Subcutaneous abdominal adipose tissue (tissue), 5 donors: ENCODE results near the gene CTSE.
"Not testable (repeated sequence)": the region's sequence is repeated elsewhere in the genome, so short reads cannot be mapped to it uniquely, and the experiment has no call there.

Experiments used
- H3K27ac ChIP-seq: one replicate; pipeline ENCODE4 v1.7.0; 2013; ENCODE audit warnings: low read depth, mild to moderate bottlenecking, inconsistent platforms, low read length, moderate library complexity
- H3K27me3 ChIP-seq, 5 donors: one replicate each; pipeline ENCODE4 v1.7.0; 2013; ENCODE audit warnings: low read length in 5 of 5, inconsistent platforms in 1 of 5; ENCODE audit not compliant: control insufficient read depth in 5 of 5, insufficient read depth in 4 of 5
- H3K36me3 ChIP-seq, 5 donors: one replicate each; pipeline ENCODE4 v1.7.0; 2013; ENCODE audit warnings: low read length in 5 of 5; ENCODE audit not compliant: control insufficient read depth in 5 of 5, insufficient read depth in 5 of 5
- H3K4me1 ChIP-seq, 5 donors: one replicate each; pipeline ENCODE4 v1.7.0; 2013; ENCODE audit warnings: low read length in 5 of 5, mild to moderate bottlenecking in 3 of 5, moderate library complexity in 1 of 5; ENCODE audit not compliant: control insufficient read depth in 5 of 5, insufficient read depth in 5 of 5
- H3K4me3 ChIP-seq, 5 donors: one replicate each; pipeline ENCODE4 v1.7.0; 2013; ENCODE audit warnings: low read length in 5 of 5, low read depth in 1 of 5
- H3K9ac ChIP-seq, 5 donors: one replicate each; pipeline ENCODE4 v1.7.0; 2013; ENCODE audit warnings: low read length in 5 of 5, mild to moderate bottlenecking in 4 of 5, moderate library complexity in 3 of 5
- H3K9me3 ChIP-seq, 5 donors: one replicate each; pipeline ENCODE4 v1.7.0; 2013; ENCODE audit warnings: low read length in 5 of 5; ENCODE audit not compliant: control insufficient read depth in 5 of 5
- donor health status: healthy.
- donor health status: healthy.
- donor health status: healthy.
- donor health status: healthy.
- donor health status: healthy.

The CTSE gene

GRCh38 chr1:206023695-206024094 is at the start of gene CTSE:
CTSE (minus strand) TSS chr1:206023895; CDS start chr1:206023791, 104 bp downstream.
- Histone ChIP-seq H3K4me3 (no peak within 1 kb of the TSS), H3K27me3 (no peaks in the 10 kb centered on the region), H3K27ac (no peak within 1 kb of the TSS), H3K4me1 (peaks cover 0 to 2% (median 0%) of the 10 kb centered on the region in 5 donors), H3K9me3 (no peaks in the 10 kb centered on the region), H3K9ac (no peak within 1 kb of the TSS), H3K36me3 (no peaks in the 10 kb centered on the region)

GRCh38 chr1:206070627-206071304 is 47.1 kb upstream of the CTSE start:
- Histone ChIP-seq H3K9me3 (no peaks in the 10 kb centered on the region), H3K36me3 (no peaks in the 10 kb centered on the region), H3K27me3 (peaks cover 0 to 6% (median 3%) of the 10 kb centered on the region in 5 donors)

GRCh38 chr1:206068314-206068713 is 44.6 kb upstream of the CTSE start:
- Histone ChIP-seq H3K9me3 (no peaks in the 10 kb centered on the region), H3K9ac (no peak overlapping the region)

More at GRCh38 chr1:206070627-206071304, 47.1 kb upstream of the CTSE start:
- Histone ChIP-seq H3K9ac (no peak overlapping the region), H3K4me1 (no peaks in the 10 kb centered on the region), H3K27ac (no peak overlapping the region), H3K4me3 (no peak overlapping the region)

GRCh38 chr1:206067486-206068227 is 44.0 kb upstream of the CTSE start:
- Histone ChIP-seq H3K36me3 (no peaks in the 10 kb centered on the region), H3K4me3 (no peak overlapping the region), H3K27ac (no peak overlapping the region), H3K4me1 (no peaks in the 10 kb centered on the region), H3K9ac (no peak overlapping the region), H3K27me3 (peaks cover 0 to 5% (median 3%) of the 10 kb centered on the region in 5 donors), H3K9me3 (peaks cover 0 to 5% (median 0%) of the 10 kb centered on the region in 5 donors)

More at GRCh38 chr1:206068314-206068713, 44.6 kb upstream of the CTSE start:
- Histone ChIP-seq H3K27me3 (peaks cover 0 to 5% (median 3%) of the 10 kb centered on the region in 5 donors), H3K4me1 (no peaks in the 10 kb centered on the region), H3K36me3 (no peaks in the 10 kb centered on the region), H3K27ac (no peak overlapping the region), H3K4me3 (no peak overlapping the region)

- Histone ChIP-seq H3K9ac (no peak overlapping the region), H3K36me3 (no peaks in the 10 kb centered on the region), H3K27me3 (peaks cover 0 to 6% (median 3%) of the 10 kb centered on the region in 5 donors), H3K4me3 (no peak overlapping the region), H3K4me1 (no peaks in the 10 kb centered on the region), H3K9me3 (peaks cover 0 to 5% (median 0%) of the 10 kb centered on the region in 5 donors), H3K27ac (no peak overlapping the region)
Observed at GRCh38 chr1:206066479-206067171, 42.9 kb upstream of the CTSE start.

GRCh38 chr1:206065547-206066145 is 42.0 kb upstream of the CTSE start:
- H3K9ac ChIP-seq, result no peak overlapping the region
- peaks cover 0 to 6% (median 3%) of the 10 kb centered on the region in 5 donors for H3K27me3 ChIP-seq
- H3K36me3 ChIP-seq, result no peaks in the 10 kb centered on the region
- H3K4me3 ChIP-seq, result no peak overlapping the region
- H3K4me1 ChIP-seq, result no peaks in the 10 kb centered on the region
- peaks cover 0 to 5% (median 0%) of the 10 kb centered on the region in 5 donors for H3K9me3 ChIP-seq
- no peak overlapping the region for H3K27ac ChIP-seq

- not testable (repeated sequence) for H3K4me3 ChIP-seq, H3K36me3 ChIP-seq, H3K9ac ChIP-seq, H3K9me3 ChIP-seq, H3K27me3 ChIP-seq, H3K4me1 ChIP-seq, H3K27ac ChIP-seq
Observed at GRCh38 chr1:206064501-206064900, 40.8 kb upstream of the CTSE start.

- H3K9me3 ChIP-seq, H3K27me3 ChIP-seq, H3K9ac ChIP-seq: not testable (repeated sequence)
Observed at GRCh38 chr1:206064001-206064400, 40.3 kb upstream of the CTSE start.

GRCh38 chr1:206062464-206062863 is 38.8 kb upstream of the CTSE start:
- no peak overlapping the region for H3K4me3 ChIP-seq
- H3K27ac ChIP-seq, result no peak overlapping the region
- no peak overlapping the region for H3K9ac ChIP-seq
- no peaks in the 10 kb centered on the region for H3K4me1 ChIP-seq
- peaks cover 0 to 4% (median 0%) of the 10 kb centered on the region in 5 donors for H3K27me3 ChIP-seq
- H3K9me3 ChIP-seq, result peaks cover 0 to 5% (median 0%) of the 10 kb centered on the region in 5 donors
- H3K36me3 ChIP-seq, result no peaks in the 10 kb centered on the region

More at GRCh38 chr1:206064001-206064400, 40.3 kb upstream of the CTSE start:
- H3K4me3 ChIP-seq, H3K4me1 ChIP-seq, H3K36me3 ChIP-seq, H3K27ac ChIP-seq: not testable (repeated sequence)
